HFF-Myc (cell line): ENCODE results near the gene ARHGAP31.

Source experiments
- DNase-seq: peaks from one replicate; pipeline ENCODE4 v3.0.0-alpha.2; 2011; ENCODE audit warnings: low read depth; ENCODE audit errors: extremely low read depth
- H3K4me3 ChIP-seq: replicated peaks from 2 replicates; pipeline ENCODE4 v1.5.1; 2011; ENCODE audit warnings: low read depth, mild to moderate bottlenecking, control low read depth, low read length
- TF ChIP-seq, protein P1 (sequence below): IDR thresholded peaks from 2 replicates; pipeline ENCODE4 v1.5.1; 2012; ENCODE audit warnings: mild to moderate bottlenecking, low read depth, low read length, control low read depth; ENCODE audit errors: missing control alignments

The ARHGAP31 gene

DNA sequence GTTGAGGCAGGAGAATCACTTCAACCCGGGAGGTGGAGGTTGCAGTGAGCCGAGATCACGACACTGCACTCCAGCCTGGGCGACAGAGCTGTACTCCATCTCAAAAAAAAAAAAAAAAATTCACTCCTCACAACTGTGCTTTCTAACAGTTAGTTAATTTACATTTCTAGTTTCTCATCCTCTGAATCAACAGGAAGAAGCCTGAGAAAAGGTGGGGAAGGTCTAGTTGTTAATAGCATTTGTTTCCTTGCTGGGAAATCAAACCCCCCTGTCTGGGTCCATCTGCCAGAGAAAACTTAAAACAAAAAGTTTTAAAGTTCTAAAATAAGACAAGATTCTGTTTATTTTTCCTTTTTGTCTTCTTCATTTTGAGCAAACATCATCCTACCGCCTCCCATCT, 106.9 kb downstream of the ARHGAP31 start:
- no peak overlapping the region for H3K4me3 ChIP-seq
- no peak for DNase-seq
- TF ChIP-seq, protein P1, sequence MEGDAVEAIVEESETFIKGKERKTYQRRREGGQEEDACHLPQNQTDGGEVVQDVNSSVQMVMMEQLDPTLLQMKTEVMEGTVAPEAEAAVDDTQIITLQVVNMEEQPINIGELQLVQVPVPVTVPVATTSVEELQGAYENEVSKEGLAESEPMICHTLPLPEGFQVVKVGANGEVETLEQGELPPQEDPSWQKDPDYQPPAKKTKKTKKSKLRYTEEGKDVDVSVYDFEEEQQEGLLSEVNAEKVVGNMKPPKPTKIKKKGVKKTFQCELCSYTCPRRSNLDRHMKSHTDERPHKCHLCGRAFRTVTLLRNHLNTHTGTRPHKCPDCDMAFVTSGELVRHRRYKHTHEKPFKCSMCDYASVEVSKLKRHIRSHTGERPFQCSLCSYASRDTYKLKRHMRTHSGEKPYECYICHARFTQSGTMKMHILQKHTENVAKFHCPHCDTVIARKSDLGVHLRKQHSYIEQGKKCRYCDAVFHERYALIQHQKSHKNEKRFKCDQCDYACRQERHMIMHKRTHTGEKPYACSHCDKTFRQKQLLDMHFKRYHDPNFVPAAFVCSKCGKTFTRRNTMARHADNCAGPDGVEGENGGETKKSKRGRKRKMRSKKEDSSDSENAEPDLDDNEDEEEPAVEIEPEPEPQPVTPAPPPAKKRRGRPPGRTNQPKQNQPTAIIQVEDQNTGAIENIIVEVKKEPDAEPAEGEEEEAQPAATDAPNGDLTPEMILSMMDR: no peak

- no peak for DNase-seq
- TF ChIP-seq, protein P1: no peak
- no peak overlapping the region for H3K4me3 ChIP-seq
These were observed 107.6 kb downstream of the ARHGAP31 start for GRCh38 chr3:119401503-119402440.

- TF ChIP-seq, protein P1: no peak
- DNase-seq: no peak
These were observed 108.6 kb downstream of the ARHGAP31 start for GRCh38 chr3:119402791-119403190.

GRCh38 chr3:119403201-119403600, 109.0 kb downstream of the ARHGAP31 start:
- DNase-seq: no peak

More at GRCh38 chr3:119402791-119403190, 108.6 kb downstream of the ARHGAP31 start:
- H3K4me3 ChIP-seq: no peak overlapping the region

GRCh38 chr3:119405315-119405714, 111.1 kb downstream of the ARHGAP31 start:
- no peak for DNase-seq
- TF ChIP-seq, protein P1: no peak
- no peak overlapping the region for H3K4me3 ChIP-seq

More at GRCh38 chr3:119403201-119403600, 109.0 kb downstream of the ARHGAP31 start:
- H3K4me3 ChIP-seq: no peak overlapping the region
- TF ChIP-seq, protein P1: no peak

DNA sequence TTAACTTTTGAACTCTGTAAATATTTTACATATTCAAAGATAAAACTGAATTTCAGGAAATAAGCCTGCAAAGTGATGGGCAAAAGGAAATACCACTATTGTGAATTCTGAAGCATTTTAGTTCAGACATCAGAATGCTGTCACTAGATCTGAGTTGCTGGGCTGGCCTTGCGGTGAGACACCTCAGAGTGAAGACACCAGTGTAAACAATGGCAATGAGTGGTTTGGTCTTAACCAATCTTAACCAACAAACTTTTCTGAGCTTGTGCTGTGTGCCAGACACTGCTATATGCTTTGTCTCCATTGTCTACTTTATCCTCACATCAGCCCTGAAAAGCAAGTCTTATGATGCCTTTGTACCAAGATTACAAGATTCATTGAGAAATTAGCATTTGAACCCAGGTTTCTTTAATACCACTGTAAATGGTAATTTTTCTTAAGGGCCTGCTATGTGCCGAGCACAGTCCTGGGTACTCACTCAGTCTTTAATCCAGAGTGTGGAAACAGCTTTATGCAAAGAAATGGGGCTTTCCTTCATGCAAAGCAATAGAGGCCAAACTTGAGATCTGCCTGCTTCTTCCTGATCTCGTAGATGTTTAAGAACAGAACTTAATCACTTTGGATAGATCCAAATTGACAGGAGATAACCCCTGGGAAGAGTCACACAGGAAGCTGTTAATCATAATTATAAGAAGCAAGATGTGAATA, 114.2 kb downstream of the ARHGAP31 start:
- no peak overlapping the region for H3K4me3 ChIP-seq
- TF ChIP-seq, protein P1: no peak
- no peak for DNase-seq
